Activated naive CD4-positive, alpha-beta T cell treated with anti-CD3 and anti-CD28 coated beads, Interleukin-2, amount 10 ng/mL, durations not matched to agents 7 days and 5 days (primary cell): Measurements from ENCODE around the gene MICALL2.

Experiments
- CTCF ChIA-PET: fragments of 350-600 bp; sonication (Branson Sonifier 250); formaldehyde crosslinking; loops from one replicate; lab custom pipeline; 2021; ENCODE audit warnings: antibody characterized with exemption; lab: Charles Lee
- DNase-seq: peaks from one replicate; pipeline ENCODE4 v3.0.0-alpha.2; 2020
- H3K27ac Mint-ChIP-seq: one replicate; pipeline ENCODE4 v1.8.0; 2021; ENCODE audit warnings: mild to moderate bottlenecking, moderate library complexity, mixed read lengths
- H3K27me3 Mint-ChIP-seq: one replicate; pipeline ENCODE4 v1.8.0; 2021; ENCODE audit warnings: mild to moderate bottlenecking, mixed read lengths
- H3K36me3 Mint-ChIP-seq: one replicate; pipeline ENCODE4 v1.8.0; 2021; ENCODE audit warnings: mixed read lengths
- H3K4me1 Mint-ChIP-seq: one replicate; pipeline ENCODE4 v1.8.0; 2021; ENCODE audit warnings: mixed read lengths
- H3K4me3 Mint-ChIP-seq: one replicate; pipeline ENCODE4 v1.8.0; 2021; ENCODE audit warnings: mild to moderate bottlenecking, moderate library complexity, mixed read lengths
- H3K9me3 Mint-ChIP-seq: one replicate; pipeline ENCODE4 v1.8.0; 2021; ENCODE audit warnings: mixed read lengths

Gene MICALL2

DNA sequence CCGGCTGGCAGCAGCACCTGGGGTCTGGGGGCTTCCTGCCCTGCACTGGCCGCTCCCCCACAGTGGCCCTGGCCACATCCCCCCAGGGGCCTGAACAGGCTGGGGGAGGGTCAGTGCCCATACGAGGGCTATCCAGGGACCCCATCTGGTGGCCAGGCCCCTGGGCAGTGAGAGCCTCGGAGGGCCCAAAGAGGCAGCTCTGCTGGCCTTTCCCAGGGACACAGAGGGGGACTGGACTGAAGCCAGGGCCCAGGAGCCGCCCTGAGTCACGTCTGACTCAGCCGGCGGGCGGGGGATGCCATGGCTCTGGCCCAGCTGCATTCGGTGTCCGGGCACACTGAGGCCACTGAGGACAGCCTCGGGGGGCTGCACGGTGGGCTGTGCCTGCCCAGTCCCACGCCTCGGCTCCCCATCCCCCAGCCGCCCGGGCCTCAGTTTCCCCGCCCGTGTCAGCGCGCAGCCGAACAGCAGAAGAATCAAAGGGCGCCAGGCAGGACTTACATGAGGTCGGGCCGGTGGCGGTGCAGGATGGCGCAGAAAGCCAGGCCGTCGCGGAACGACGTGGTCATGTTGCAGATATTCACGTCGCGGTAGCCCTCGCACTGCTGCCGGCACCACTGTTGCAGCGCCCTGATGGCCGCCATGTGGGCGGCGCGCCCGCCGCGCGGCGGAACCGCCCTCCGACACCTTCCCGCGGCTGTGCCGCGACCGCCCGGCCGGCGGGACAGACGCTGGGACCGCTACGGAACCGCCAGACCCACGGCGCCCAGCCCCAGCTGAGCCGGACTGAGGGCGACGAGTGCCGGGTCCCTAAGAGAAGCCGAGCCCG, at the start of gene MICALL2:
Gene MICALL2 (minus strand): TSS at position 788 of the 829 bp plus-strand sequence. CDS start 144 bp downstream, at position 644.
- Mint-ChIP-seq H3K27ac (no peak within 1 kb of the TSS), H3K27me3 (peaks cover 54% of the 10 kb centered on the region), H3K9me3 (no peaks in the 10 kb centered on the region), H3K36me3 (no peaks in the 10 kb centered on the region), H3K4me1 (peaks cover 9% of the 10 kb centered on the region), H3K4me3 (peak within 1 kb of the TSS; percentile 57)
- DNase-seq = no peak
- CTCF ChIA-PET = no interaction called here

DNA sequence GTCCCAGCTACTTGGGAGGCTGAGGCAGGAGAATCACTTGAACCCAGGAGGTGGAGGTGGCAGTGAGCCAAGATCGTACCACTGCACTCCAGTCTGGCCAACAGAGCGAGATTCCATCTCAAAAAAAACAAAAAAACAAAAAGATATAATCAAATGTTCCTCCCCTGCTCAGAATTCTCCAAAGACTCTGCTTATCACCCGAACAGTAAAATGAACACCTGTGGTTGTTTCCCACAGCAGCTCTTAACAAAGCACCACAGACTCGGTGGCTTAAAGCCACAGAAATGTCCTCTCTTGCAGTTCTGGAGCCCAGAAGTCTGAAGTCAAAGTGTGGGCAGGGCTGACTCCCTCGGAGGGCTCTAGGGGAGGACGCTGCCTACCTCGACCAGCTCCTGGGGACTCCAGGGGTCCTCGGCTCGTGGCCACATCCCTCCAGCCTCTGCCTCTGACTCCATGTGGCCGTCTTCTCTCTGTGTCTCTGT, 49.0 kb upstream of the MICALL2 start:
- no peak for DNase-seq
- peaks cover 7% of the 10 kb centered on the region for H3K27me3 Mint-ChIP-seq
- H3K9me3 Mint-ChIP-seq = no peaks in the 10 kb centered on the region
- CTCF ChIA-PET = no interaction called here
- peak overlapping the region; percentile 76 for H3K27ac Mint-ChIP-seq
- no peaks in the 10 kb centered on the region for H3K36me3 Mint-ChIP-seq
- no peak overlapping the region for H3K4me3 Mint-ChIP-seq
- H3K4me1 Mint-ChIP-seq = peaks cover 60% of the 10 kb centered on the region

DNA sequence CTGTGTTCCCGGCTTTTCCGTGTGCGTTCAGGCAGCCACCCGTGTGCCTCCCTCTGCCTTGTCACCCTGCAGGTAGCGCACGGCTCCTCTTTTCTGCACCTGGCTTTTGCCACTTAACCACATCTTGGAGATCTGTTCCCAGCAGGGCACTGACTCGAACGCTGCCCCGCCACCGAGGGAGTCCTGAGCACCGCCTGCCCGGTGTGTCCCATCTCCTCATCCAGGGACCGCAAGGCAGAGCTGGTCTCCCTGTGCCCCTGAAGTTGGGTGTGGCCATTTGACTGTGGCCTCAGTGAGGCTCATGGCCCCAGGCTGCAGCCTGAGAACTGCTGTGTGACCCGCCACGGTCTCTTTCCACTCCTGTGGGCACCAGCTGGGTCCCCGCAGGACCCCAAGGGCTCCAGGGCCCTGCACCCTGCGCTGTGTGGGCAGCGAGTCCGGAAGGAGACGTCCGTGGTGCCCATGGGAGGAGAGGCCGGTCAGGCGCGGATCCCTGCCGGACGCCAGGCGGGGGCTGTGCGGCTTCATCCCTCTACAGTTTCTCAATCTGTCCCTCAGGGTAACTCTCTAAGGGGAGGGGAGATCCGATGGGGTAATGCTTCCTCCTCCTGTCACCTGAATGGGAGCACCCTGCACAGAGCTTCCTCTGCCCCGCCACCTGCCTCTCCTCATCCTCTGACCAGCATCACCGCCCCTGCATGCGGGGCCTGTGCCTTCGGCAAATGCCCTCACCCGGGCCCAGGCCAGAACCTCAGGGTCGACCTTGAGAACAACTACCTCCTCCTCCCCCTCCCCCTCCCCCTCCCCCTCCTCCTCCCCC, 46.7 kb upstream of the MICALL2 start:
- H3K4me1 Mint-ChIP-seq = peaks cover 55% of the 10 kb centered on the region
- peaks cover 15% of the 10 kb centered on the region for H3K36me3 Mint-ChIP-seq
- CTCF ChIA-PET = interaction anchor here (1.1 to 1.6 kb wide), 3 partner anchors 26 to 52 kb away, joined by 3 to 4 read pairs (median 3); no protein-coding TSS in a partner anchor
- peak overlapping the region; percentile 68 for H3K4me3 Mint-ChIP-seq
- peaks cover 7% of the 10 kb centered on the region for H3K27me3 Mint-ChIP-seq
- DNase-seq = peak; percentile 46
- no peaks in the 10 kb centered on the region for H3K9me3 Mint-ChIP-seq
- peak overlapping the region; percentile 60 for H3K27ac Mint-ChIP-seq

DNA sequence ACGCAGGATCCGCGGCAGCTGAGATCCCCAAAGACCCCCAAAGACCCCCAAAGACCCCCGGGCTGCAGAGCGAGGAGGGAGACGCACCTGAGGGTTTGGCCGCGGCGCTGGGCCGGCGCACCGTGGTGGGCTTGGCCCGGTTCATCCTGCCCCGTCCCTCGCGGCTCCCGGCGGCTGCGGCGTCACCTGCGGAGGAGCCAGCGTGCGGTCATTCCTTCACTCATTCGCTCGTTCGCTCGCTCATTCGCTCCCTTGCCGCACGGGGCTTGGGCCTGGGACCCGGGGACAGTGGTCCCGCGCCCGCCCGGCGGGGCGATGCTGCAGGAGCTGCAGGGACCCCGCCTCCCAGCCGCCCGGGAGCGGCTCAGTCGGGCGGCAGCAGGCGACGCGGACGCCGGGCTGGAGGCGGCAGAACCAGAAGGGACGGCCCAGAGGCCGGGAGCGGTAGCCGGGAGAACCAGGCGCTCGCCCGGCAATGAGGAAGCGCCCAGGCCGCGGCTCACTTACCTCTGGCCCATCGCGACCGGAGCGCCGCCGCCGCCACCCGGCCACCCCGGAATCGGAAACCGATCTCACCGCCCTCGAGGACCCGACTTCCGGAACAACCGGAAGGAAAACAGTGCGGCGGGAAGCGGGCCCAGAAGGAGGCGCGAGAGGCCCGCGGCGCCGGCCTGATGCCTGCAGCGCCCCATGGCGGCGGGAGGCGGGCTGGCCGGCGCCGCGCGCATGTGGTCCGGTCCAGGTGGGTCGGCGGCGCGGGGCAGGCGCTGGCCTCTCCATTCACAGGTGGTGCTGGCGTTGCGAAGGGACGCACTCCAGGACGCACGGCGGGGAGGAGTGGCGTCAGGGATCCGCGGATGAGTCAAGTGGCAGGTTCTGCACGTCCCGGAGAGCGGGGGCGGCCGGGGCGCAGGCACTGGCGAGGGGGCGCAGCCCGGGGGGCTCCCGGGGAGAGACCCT, 44.8 kb upstream of the MICALL2 start, which contains the start of gene INTS1:
Gene INTS1 (minus strand): TSS at position 574 of the 960 bp plus-strand sequence. CDS start 429 bp downstream, at position 145.
- Mint-ChIP-seq H3K4me3 (peak within 1 kb of the TSS; percentile 88), H3K27ac (peak within 1 kb of the TSS; percentile 86), H3K4me1 (peaks cover 57% of the 10 kb centered on the region), H3K27me3 (peaks cover 3% of the 10 kb centered on the region), H3K9me3 (no peaks in the 10 kb centered on the region), H3K36me3 (peaks cover 21% of the 10 kb centered on the region)
- CTCF ChIA-PET = interaction anchor here (0.9 to 2.2 kb wide), 3 partner anchors 52 to 310 kb away, joined by 3 to 6 read pairs (median 3); partner anchors contain the start of gene TMEM184A
- DNase-seq = peak; percentile 93

DNA sequence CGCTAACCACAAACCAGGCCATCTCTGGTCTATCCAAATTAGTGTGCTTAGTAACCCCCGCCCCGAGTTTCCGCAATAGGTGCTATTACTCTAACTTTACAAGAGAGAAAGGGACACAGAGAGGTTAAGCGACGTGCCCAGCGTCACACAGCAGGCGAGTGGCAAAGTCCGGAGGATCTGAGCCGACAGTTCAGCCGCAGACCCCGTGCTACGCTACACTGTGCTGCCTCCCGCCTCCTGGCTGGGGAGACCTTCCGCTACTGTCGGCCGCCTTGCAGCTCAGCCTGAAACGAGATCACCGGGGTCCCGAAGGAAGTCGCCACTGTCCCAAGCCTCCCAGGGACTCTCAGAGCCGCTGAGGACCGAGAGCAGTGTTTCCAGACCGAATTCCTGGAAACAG, 44.1 kb upstream of the MICALL2 start:
- Mint-ChIP-seq H3K9me3 (no peaks in the 10 kb centered on the region), H3K27ac (peak overlapping the region; percentile 70), H3K27me3 (peaks cover 3% of the 10 kb centered on the region), H3K4me3 (peak overlapping the region; percentile 88), H3K4me1 (peaks cover 54% of the 10 kb centered on the region), H3K36me3 (peaks cover 21% of the 10 kb centered on the region)
- CTCF ChIA-PET = interaction anchor here (2.2 kb wide), 1 partner anchor 53 kb away, joined by 6 read pairs; the partner anchor contains the start of gene TMEM184A
- no peak for DNase-seq

DNA sequence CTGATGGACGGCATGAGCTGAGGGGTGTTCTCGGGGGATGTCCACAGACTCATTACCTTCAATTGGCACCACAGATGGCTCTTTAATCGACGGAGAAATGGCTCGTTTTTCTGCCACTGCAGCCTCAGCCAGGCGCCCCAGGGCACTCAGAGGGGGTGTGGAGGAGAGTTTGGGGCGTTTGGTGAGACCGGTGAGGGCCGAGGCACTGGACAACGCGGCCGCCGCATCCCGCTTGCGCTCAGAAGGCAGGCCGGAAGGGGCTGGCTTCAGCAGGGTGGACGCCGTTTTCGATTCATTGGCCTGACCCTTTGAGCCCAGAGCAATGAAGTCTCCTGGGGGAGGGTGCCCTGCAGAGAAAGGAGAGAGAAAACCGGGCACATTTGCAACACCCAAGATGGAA, 43.6 kb upstream of the MICALL2 start:
- Mint-ChIP-seq H3K4me3 (peak overlapping the region; percentile 88), H3K36me3 (peaks cover 24% of the 10 kb centered on the region), H3K9me3 (no peaks in the 10 kb centered on the region), H3K27ac (peak overlapping the region; percentile 33), H3K4me1 (peaks cover 50% of the 10 kb centered on the region), H3K27me3 (peaks cover 3% of the 10 kb centered on the region)
- no peak for DNase-seq
- CTCF ChIA-PET = interaction anchor here (2.2 kb wide), 1 partner anchor 53 kb away, joined by 6 read pairs; the partner anchor contains the start of gene TMEM184A

DNA sequence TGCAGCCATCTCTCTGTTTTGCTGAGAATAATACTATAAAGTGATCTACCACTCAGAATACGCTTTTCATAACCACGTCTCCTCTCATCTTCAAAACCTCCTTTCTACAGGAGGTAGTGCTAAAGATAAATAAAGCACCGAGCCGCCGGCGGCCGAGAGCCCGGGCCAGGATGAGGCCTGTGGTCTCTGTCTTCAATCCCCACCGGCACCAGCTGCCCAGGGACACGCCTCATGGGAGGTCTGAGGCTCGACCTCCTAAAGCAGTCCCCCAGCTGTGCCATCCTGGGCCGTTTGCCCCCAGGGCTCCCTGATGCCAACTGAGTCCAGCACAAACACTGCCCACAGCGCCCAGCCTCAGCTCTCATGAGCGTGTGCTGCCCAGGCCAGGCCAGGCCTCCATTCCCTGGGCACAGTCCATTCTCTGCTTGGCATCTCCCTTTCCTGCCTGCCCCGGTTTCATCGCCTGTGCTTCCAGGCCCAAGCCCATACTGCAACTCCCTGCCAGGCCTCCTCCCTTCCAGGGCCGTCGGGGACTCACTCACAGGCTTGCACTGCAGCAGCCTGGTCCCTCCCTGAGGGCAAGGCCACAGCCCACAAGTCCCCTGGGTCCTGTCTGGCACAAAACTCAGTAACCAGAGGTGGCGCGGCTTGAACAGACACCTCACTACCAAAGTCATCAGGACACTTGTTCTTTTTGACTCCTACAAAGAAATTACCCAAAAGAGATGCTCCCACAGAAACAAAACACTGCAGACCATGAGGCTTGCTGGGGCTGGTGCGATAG, 42.4 kb upstream of the MICALL2 start:
- Mint-ChIP-seq H3K36me3 (peaks cover 31% of the 10 kb centered on the region), H3K27ac (no peak overlapping the region), H3K4me3 (peak overlapping the region; percentile 88), H3K4me1 (peaks cover 40% of the 10 kb centered on the region), H3K27me3 (peaks cover 3% of the 10 kb centered on the region), H3K9me3 (no peaks in the 10 kb centered on the region)
- CTCF ChIA-PET = no interaction called here
- no peak for DNase-seq

DNA sequence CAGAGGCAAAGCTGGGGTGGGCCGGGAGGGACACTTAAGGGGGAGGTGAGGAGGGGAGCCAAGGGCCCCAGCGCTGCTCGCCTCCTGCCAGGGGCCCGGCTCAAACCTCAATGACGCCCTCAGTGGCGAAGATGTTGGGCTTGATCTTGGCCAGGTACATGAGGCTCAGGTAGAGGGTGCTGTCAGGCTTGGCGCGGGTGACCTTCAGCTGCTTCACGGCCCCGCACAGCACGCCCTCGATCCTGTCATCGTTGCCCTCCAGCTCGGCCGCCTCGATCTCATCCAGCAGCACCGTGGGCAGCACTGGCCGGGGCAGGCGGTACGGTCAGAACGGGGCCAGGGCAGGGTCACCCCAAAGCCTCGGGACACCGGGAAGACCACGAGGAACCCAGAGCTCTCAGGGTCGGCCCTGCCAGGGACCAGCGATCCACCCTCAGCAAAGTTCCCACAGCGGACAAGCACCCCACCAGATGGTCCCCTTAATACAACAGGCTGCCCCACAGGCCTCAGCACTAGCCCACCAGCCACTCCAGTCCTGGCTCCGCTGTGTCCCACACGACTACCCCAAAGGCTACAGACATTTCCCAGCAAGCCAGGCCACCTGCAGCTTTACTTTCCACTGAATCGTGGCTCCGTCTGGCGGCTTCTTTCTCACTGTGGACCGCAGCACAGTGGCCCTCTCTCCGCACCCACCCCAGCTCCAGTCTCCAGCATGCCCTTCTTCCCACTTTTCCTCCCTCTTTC, 41.0 kb upstream of the MICALL2 start:
- Mint-ChIP-seq H3K9me3 (no peaks in the 10 kb centered on the region), H3K4me3 (no peak overlapping the region), H3K36me3 (peaks cover 32% of the 10 kb centered on the region), H3K27me3 (no peaks in the 10 kb centered on the region), H3K27ac (peak overlapping the region; percentile 65), H3K4me1 (peaks cover 32% of the 10 kb centered on the region)
- CTCF ChIA-PET = no interaction called here
- no peak for DNase-seq

DNA sequence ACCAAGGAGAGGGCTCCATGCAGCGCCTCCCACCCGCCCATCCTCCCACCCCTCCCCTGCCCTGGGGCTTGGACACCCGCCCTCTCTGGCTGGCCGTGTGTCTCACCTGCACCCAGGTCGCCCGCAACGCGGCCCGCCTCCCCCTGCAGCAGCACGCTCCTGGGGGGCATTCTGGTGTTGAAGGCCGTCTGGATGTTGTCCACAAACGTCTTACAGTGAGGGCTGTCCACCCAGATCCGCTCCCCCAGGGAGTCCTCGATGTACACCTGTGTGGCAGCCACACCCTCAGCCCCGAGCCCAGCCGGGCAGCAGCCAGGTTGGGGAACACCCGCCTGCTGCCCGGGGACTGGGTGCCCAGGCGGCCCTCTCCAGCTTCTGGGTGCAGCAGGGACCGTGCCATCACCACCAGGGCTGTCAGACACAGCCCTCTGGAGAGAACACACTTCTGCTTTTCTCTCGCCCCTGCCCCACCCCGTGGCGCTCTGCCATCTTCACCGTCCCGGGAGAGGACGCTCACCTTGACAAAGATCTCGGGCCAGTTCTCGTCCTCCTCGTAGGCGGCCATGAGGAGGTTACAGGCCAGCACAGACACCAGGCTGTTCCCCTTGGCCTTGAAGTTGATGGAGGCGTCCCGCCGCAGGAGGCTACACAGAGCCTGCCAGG, 40.2 kb upstream of the MICALL2 start:
- Mint-ChIP-seq H3K4me3 (no peak overlapping the region), H3K27me3 (no peaks in the 10 kb centered on the region), H3K36me3 (peaks cover 32% of the 10 kb centered on the region), H3K4me1 (peaks cover 29% of the 10 kb centered on the region), H3K27ac (no peak overlapping the region), H3K9me3 (no peaks in the 10 kb centered on the region)
- no peak for DNase-seq
- CTCF ChIA-PET = no interaction called here

DNA sequence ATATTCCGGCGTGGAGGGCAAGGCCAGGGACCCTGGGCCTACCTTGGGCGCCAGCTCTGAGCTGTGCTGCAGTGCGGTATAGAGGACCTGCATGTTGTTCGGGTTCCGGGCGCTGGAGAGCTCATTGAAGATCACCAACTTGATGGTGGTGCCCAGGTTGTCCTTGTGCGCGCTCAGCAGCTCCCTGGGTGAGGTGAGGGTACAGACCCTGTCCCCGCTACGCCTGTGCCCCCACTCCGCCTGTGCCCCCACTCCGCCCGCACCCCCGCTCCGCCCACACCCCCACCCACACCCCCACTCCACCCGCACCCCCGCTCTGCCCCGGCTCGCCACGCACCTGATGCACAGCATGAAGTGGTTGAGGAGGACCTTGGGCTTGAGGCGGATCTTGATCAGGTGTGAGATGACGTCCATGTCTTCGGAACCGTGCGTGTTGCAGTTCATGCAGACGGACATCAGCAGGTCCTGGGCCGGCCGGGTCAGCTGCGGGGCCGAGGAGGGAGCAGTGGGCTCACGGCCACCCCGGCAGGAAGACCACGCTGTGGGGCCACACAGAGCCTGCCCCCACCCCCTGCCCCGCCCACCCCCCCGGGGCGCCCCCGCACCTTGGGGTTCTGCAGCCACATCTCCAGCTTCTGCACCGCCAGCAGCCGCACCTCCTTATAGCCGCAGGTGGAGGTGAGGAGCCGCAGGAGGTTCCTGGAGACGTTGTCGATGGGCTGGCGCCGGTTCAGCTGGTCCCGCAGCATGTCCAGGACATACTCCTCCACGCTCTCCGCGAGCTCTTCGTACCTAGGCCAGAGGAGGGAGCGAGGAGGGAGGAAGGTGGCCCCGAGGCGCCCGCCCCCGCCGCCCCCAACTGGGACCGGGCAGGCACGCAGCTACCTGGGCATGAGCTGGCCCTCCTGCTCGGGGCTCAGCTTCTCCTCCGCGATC, 39.4 kb upstream of the MICALL2 start:
- Mint-ChIP-seq H3K27me3 (no peaks in the 10 kb centered on the region), H3K4me1 (peaks cover 28% of the 10 kb centered on the region), H3K4me3 (no peak overlapping the region), H3K36me3 (peaks cover 32% of the 10 kb centered on the region), H3K27ac (peak overlapping the region; percentile 7), H3K9me3 (no peaks in the 10 kb centered on the region)
- no peak for DNase-seq
- CTCF ChIA-PET = no interaction called here

DNA sequence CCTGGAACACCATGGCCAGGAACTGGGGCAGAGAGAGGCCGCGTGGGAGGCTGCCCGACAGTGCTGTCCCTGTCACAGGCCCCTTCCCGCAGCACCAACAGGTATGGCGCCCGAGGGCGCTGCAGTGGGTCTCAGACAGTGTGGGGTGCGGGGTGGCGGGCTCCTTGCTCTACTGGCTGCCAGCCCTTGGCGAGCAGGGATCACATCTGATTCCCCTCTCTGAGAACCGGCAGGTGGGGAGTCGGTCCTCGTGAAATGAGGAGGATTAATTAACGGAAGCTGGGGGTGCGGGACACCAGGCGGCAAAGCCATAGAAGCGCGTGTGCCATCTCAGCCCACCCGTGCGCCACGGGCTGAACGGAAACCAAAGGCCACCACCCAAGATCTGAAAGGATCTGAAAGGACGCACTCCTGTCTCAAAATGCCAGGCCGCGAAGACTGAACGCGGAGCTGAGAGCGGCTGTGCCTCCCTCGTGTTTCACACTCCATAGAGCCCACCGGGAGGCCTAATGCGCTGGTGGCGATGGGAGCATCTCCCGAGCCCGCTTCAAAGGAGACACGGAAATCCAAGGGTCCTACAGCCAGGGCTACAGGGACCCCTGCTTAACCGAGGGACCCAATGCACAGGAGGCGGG, 38.1 kb upstream of the MICALL2 start:
- CTCF ChIA-PET = no interaction called here
- no peaks in the 10 kb centered on the region for H3K27me3 Mint-ChIP-seq
- DNase-seq = no peak
- H3K4me1 Mint-ChIP-seq = peaks cover 16% of the 10 kb centered on the region
- H3K4me3 Mint-ChIP-seq = no peak overlapping the region
- peaks cover 29% of the 10 kb centered on the region for H3K36me3 Mint-ChIP-seq
- no peak overlapping the region for H3K27ac Mint-ChIP-seq
- no peaks in the 10 kb centered on the region for H3K9me3 Mint-ChIP-seq
